ENCODE results near the gene CRYL1.

Gene CRYL1

GRCh38 chr13:20383058-20383457, 142.6 kb downstream of the CRYL1 start:
- no peak for DNase-seq (ENCODE audit: low read depth in 2 of 3, low spot score in 2 of 3)

GRCh38 chr13:20381401-20381800, 144.3 kb downstream of the CRYL1 start:
- no peak for DNase-seq (ENCODE audit: low read depth in 2 of 3, low spot score in 2 of 3)

GRCh38 chr13:20378721-20379120, 146.9 kb downstream of the CRYL1 start:
- no peak for DNase-seq (ENCODE audit: low read depth in 2 of 3, low spot score in 2 of 3)

- no peak for DNase-seq (ENCODE audit: low read depth in 2 of 3, low spot score in 2 of 3)
Observed at GRCh38 chr13:20377720-20378119, 147.9 kb downstream of the CRYL1 start.

GRCh38 chr13:20375871-20376270, 149.8 kb downstream of the CRYL1 start:
- DNase-seq (ENCODE audit: low read depth in 2 of 3, low spot score in 2 of 3), result no peak

- DNase-seq (ENCODE audit: low read depth in 2 of 3, low spot score in 2 of 3), result no peak
Observed at GRCh38 chr13:20373861-20374260, 151.8 kb downstream of the CRYL1 start.

GRCh38 chr13:20371825-20372224, 153.8 kb downstream of the CRYL1 start:
- DNase-seq (ENCODE audit: low read depth in 2 of 3, low spot score in 2 of 3), result no peak

- no peak for DNase-seq (ENCODE audit: low read depth in 2 of 3, low spot score in 2 of 3)
Observed at GRCh38 chr13:20370815-20371421, 154.7 kb downstream of the CRYL1 start.

- DNase-seq (ENCODE audit: low read depth in 2 of 3, low spot score in 2 of 3), result no peak
Observed at GRCh38 chr13:20369886-20370361, 155.7 kb downstream of the CRYL1 start.

GRCh38 chr13:20366056-20366455, 159.6 kb downstream of the CRYL1 start:
- no peak for DNase-seq (ENCODE audit: low read depth in 2 of 3, low spot score in 2 of 3)

GRCh38 chr13:20363603-20364002, 162.1 kb downstream of the CRYL1 start:
- DNase-seq (ENCODE audit: low read depth in 2 of 3, low spot score in 2 of 3), result no peak

GRCh38 chr13:20363172-20363571, 162.5 kb downstream of the CRYL1 start:
- DNase-seq (ENCODE audit: low read depth in 2 of 3, low spot score in 2 of 3), result no peak

- no peak for DNase-seq (ENCODE audit: low read depth in 2 of 3, low spot score in 2 of 3)
Observed at GRCh38 chr13:20362484-20363041, 163.1 kb downstream of the CRYL1 start.

GRCh38 chr13:20360835-20361412, 164.7 kb downstream of the CRYL1 start:
- no peak for DNase-seq (ENCODE audit: low read depth in 2 of 3, low spot score in 2 of 3)

GRCh38 chr13:20360041-20360491, 165.6 kb downstream of the CRYL1 start:
- no peak for DNase-seq (ENCODE audit: low read depth in 2 of 3, low spot score in 2 of 3)

- DNase-seq (ENCODE audit: low read depth in 2 of 3, low spot score in 2 of 3), result no peak
Observed at GRCh38 chr13:20359335-20359734, 166.3 kb downstream of the CRYL1 start.

GRCh38 chr13:20358022-20358421, 167.6 kb downstream of the CRYL1 start:
- DNase-seq (ENCODE audit: low read depth in 2 of 3, low spot score in 2 of 3), result no peak

GRCh38 chr13:20356444-20356843, 169.2 kb downstream of the CRYL1 start:
- no peak for DNase-seq (ENCODE audit: low read depth in 2 of 3, low spot score in 2 of 3)

GRCh38 chr13:20354722-20355121, 170.9 kb downstream of the CRYL1 start:
- DNase-seq (ENCODE audit: low read depth in 2 of 3, low spot score in 2 of 3), result no peak

GRCh38 chr13:20353973-20354372, 171.7 kb downstream of the CRYL1 start:
- no peak for DNase-seq (ENCODE audit: low read depth in 2 of 3, low spot score in 2 of 3)
